Prostate gland (tissue), 2 donors: ENCODE measurements around the gene BAMBI. TPM values are rescaled to one million over a fixed set of nuclear protein-coding genes. Genes with fewer than 3 reads are reported as not detected.

ENCODE experiments used
- DNase-seq: peaks from one replicate; pipeline ENCODE4 v3.0.0-alpha.2; 2019; ENCODE audit warnings: low spot score
- H3K27ac ChIP-seq, 2 donors: fragments of 200-600 bp; sonication (generic); 2 replicates each; pipeline ENCODE4 v1.5.1; 2017 to 2019
- H3K27me3 ChIP-seq: fragments of 200-600 bp; sonication (generic); replicated peaks from 2 replicates; pipeline ENCODE4 v1.5.1; 2019; ENCODE audit not compliant: insufficient read depth
- H3K36me3 ChIP-seq, 2 donors: fragments of 200-600 bp; sonication (generic); 1 replicate in 1 of 2; 2 replicates in 1 of 2; pipeline versions ENCODE4 v1.5.1 to v1.8.1; 2017 to 2019
- H3K4me1 ChIP-seq: fragments of 200-600 bp; sonication (generic); replicated peaks from 2 replicates; pipeline ENCODE4 v1.5.1; 2019
- H3K4me3 ChIP-seq, 2 donors: fragments of 200-600 bp; sonication (generic); 2 replicates each; pipeline ENCODE4 v1.5.1; 2017 to 2019
- H3K9me3 ChIP-seq: fragments of 200-600 bp; sonication (generic); 2 replicates; pipeline ENCODE4 v1.5.1; 2017
- POLR2A ChIP-seq: fragments of 450-650 bp; IDR thresholded peaks from one replicate; pipeline ENCODE4 v1.6.1; 2016; ENCODE audit warnings: antibody characterized with exemption, mild to moderate bottlenecking
- POLR2AphosphoS5 ChIP-seq: sonication (generic); formaldehyde crosslinking; IDR thresholded peaks from one replicate; pipeline ENCODE4 v1.6.1; 2017; ENCODE audit warnings: antibody characterized with exemption
- WGBS: methylation state at CpG from one replicate; pipeline ENCODE4 v1.1.5; 2018; 5-methylcytosine and 5-hydroxymethylcytosine counted together
- intact Hi-C: fragments of 100-400 bp; cut with DNase I; formaldehyde crosslinking; loops from one replicate; pipeline ENCODE4 v1.14.2; 2022
- total RNA-seq, 2 donors: library from RNA; depleted of rRNA; stranded (reverse); fragments of >200 nt; gene quantifications; one replicate each; pipeline ENCODE4 v1.1.0, GENCODE V29; 2016
- TF ChIP-seq, protein P1 (sequence below), 4 experiments: fragments of 200-600 bp in 2 of 4; fragments of 450-650 bp in 2 of 4; sonication (generic) in 2 of 4; IDR thresholded peaks; 1 replicate in 3 of 4; 2 replicates in 1 of 4; pipeline ENCODE4 v1.5.1; 2016 to 2019; ENCODE audit warnings: antibody characterized with exemption in 4 of 4, mild to moderate bottlenecking in 2 of 4, moderate library complexity in 2 of 4

BAMBI gene
- total RNA-seq, 2 donors from 2014 or later = 3.1 to 58.9 TPM

DNA sequence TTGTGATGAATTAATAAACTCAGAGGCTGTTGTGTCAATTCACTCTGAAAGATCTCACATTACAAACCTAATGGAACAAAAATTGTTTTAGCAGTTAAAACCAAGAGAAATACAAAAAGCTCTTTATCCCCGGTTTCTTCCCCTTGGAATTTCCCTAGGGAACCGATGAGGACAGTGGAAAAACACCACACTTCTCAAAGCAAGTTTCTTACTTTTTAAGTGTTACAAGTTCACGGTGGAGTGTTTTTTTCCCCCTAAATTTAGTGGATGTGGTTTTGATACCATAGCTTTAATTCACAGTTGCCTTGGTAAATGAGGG is 10.3 kb downstream of the BAMBI start:
- Histone ChIP-seq H3K4me3 (no peak overlapping the region), H3K4me1 (no peaks in the 10 kb centered on the region), H3K36me3 (no peaks in the 10 kb centered on the region), H3K9me3 (no peaks in the 10 kb centered on the region), H3K27ac (no peak overlapping the region), H3K27me3 (no peaks in the 10 kb centered on the region)
- WGBS = 74% methylated on average over 3 of the region's 3 CpGs
- TF ChIP-seq POLR2AphosphoS5 (no peak), POLR2A (no peak)
- TF ChIP-seq, protein P1, sequence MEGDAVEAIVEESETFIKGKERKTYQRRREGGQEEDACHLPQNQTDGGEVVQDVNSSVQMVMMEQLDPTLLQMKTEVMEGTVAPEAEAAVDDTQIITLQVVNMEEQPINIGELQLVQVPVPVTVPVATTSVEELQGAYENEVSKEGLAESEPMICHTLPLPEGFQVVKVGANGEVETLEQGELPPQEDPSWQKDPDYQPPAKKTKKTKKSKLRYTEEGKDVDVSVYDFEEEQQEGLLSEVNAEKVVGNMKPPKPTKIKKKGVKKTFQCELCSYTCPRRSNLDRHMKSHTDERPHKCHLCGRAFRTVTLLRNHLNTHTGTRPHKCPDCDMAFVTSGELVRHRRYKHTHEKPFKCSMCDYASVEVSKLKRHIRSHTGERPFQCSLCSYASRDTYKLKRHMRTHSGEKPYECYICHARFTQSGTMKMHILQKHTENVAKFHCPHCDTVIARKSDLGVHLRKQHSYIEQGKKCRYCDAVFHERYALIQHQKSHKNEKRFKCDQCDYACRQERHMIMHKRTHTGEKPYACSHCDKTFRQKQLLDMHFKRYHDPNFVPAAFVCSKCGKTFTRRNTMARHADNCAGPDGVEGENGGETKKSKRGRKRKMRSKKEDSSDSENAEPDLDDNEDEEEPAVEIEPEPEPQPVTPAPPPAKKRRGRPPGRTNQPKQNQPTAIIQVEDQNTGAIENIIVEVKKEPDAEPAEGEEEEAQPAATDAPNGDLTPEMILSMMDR (IDR thresholded peaks at IDR 0.05) = no peak
- intact Hi-C loops = no loop called here
- no peak for DNase-seq

DNA sequence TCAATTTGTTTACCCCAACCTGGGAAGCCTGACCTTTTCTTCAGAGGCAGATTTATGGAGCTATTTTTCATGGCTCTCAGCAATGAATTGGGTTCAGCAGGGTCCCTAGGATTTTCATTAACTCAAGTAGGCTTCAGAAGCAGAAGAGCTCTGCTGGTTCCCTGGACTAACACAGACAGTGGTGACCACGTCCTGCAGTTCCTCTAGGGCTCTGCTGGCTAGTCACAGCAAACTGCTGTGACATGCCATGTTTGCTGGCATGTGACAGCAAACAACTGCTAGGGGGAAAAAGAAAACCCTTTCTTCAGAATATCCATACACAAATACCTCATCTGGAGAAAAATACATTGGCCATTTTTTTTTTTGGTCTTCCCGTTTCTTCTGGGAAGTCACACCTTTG is 13.2 kb downstream of the BAMBI start:
- no peak for DNase-seq
- Histone ChIP-seq H3K27ac (no peak overlapping the region), H3K27me3 (no peaks in the 10 kb centered on the region), H3K9me3 (no peaks in the 10 kb centered on the region), H3K36me3 (no peaks in the 10 kb centered on the region), H3K4me3 (no peak overlapping the region), H3K4me1 (no peaks in the 10 kb centered on the region)
- WGBS = 88% methylated on average over 2 of the region's 2 CpGs
- TF ChIP-seq POLR2AphosphoS5 = no peak
- TF ChIP-seq POLR2A = no peak
- TF ChIP-seq, protein P1 (IDR thresholded peaks at IDR 0.05) = no peak
- intact Hi-C loops = no loop called here

DNA sequence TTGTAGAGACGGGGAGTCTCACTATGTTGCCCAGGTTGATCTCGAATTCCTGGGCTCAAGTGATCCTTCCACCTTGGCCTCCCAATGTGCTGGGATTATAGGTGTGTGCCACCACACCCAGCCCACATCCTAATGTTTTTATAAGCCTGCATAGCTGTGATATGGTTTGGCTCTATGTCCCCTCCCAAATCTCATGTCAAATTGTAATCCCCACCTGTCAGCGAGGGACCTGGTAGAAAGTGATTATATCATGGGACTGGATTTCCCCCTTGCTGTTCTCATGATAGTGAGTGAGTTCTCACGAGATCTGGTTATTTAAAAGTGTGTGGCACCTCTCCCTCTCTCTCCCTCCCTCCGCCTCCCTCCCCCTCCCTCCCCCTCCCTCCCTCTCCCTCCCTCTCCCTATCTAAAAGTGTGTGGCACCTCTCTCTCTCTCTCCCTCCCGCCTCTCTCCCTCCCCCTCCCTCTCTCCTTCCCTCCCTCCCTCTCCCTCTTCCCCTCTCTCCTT is 13.9 kb downstream of the BAMBI start:
- TF ChIP-seq POLR2AphosphoS5 (no peak), POLR2A (no peak)
- TF ChIP-seq, protein P1 (IDR thresholded peaks at IDR 0.05) = no peak
- intact Hi-C loops = no loop called here
- no peaks in the 10 kb centered on the region for H3K9me3 ChIP-seq
- no peak overlapping the region for H3K4me3 ChIP-seq
- H3K27me3 ChIP-seq = no peaks in the 10 kb centered on the region
- WGBS = 96% methylated on average over 5 of the region's 6 CpGs
- DNase-seq = no peak
- H3K4me1 ChIP-seq = no peaks in the 10 kb centered on the region
- no peaks in the 10 kb centered on the region for H3K36me3 ChIP-seq
- H3K27ac ChIP-seq = no peak overlapping the region

DNA sequence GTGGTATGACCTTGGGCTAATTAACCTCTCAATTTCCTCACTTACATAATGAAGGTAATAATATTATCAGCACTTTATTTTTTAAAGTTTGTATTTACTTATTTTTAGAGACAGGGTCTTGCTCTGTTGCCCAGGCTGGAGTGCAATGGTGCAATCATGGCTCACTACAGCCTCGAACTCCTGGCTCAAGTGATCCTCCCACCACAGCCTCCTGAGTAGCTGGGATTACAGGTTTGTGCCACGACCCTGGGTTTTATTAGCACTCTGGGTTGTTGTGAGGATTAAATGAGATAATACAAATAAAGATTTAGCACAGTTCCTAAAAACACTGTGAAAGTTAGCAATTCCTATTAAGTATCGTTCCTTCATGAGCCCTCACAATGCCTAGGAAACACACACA is 14.7 kb downstream of the BAMBI start:
- no peaks in the 10 kb centered on the region for H3K36me3 ChIP-seq
- 90% methylated on average over 3 of the region's 3 CpGs for WGBS
- intact Hi-C loops = no loop called here

DNA sequence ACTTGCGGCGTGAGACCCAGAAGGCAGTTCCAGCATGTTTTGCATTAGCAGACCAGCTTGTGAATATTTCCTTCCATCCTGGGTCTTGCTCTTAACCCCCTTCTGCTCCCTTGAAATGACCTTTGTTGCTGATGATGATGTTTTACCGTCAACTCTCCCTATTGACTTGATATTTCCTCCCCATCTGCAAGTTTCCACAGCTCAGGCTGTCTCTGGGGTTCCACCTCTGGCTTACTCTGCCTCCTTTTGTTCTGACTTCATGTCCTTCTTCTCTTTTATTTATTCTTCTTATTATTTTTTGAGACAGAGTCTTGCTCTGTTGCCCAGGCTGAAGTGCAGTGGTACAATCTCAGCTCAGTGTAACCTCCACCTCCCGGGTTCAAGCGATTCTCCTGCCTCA is 17.2 kb downstream of the BAMBI start:
- TF ChIP-seq POLR2A = no peak
- TF ChIP-seq POLR2AphosphoS5 = no peak
- TF ChIP-seq, protein P1 (IDR thresholded peaks at IDR 0.05) = no peak
- intact Hi-C loops = no loop called here
- WGBS = 97% methylated on average over 5 of the region's 5 CpGs
- H3K9me3 ChIP-seq = no peaks in the 10 kb centered on the region
- no peaks in the 10 kb centered on the region for H3K36me3 ChIP-seq
- no peak overlapping the region for H3K4me3 ChIP-seq
- H3K27me3 ChIP-seq = no peaks in the 10 kb centered on the region
- H3K27ac ChIP-seq = no peak overlapping the region
- H3K4me1 ChIP-seq = no peaks in the 10 kb centered on the region
- no peak for DNase-seq

More for the DNA sequence above, 14.7 kb downstream of the BAMBI start:
- Histone ChIP-seq H3K27ac (no peak overlapping the region), H3K9me3 (no peaks in the 10 kb centered on the region), H3K4me3 (no peak overlapping the region), H3K4me1 (no peaks in the 10 kb centered on the region), H3K27me3 (no peaks in the 10 kb centered on the region)
- no peak for DNase-seq
- no peak for TF ChIP-seq POLR2AphosphoS5
- TF ChIP-seq, protein P1 (IDR thresholded peaks at IDR 0.05) = no peak
